Embryonic facial prominence (tissue), 1 donor: ENCODE measurements around the gene STON2.

Source experiments
- DNase-seq: peaks from one replicate; pipeline ENCODE4 v3.0.0-alpha.2; 2016; ENCODE audit errors: extremely low spot score

Gene STON2

GRCh38 chr14:81222691-81223090 lies 177.4 kb downstream of the STON2 start:
- no peak for DNase-seq

GRCh38 chr14:81222126-81222525 lies 178.0 kb downstream of the STON2 start:
- no peak for DNase-seq

GRCh38 chr14:81221579-81222102 lies 178.5 kb downstream of the STON2 start:
- no peak for DNase-seq

GRCh38 chr14:81220830-81221578 lies 179.1 kb downstream of the STON2 start, which contains the start of gene GTF2A1:
TSS of gene GTF2A1 (minus strand) at chr14:81220959. CDS start at chr14:81220518, 441 bp downstream.
- peak; percentile 95 for DNase-seq

- DNase-seq, result no peak
These were observed 179.6 kb downstream of the STON2 start for GRCh38 chr14:81220580-81220829.

GRCh38 chr14:81219759-81220579 lies 180.2 kb downstream of the STON2 start:
- DNase-seq, result no peak

- DNase-seq, result peak; percentile 96
These were observed 180.8 kb downstream of the STON2 start for GRCh38 chr14:81219210-81219758.

GRCh38 chr14:81211844-81212243 lies 188.3 kb downstream of the STON2 start:
- DNase-seq, result no peak
